CD14-positive monocyte (primary cell): Measurements from ENCODE around the gene CNN1. TPM values are rescaled to one million over a fixed set of nuclear protein-coding genes. Genes with fewer than 3 reads are reported as not detected.
A peak's percentile ranks its signal among the peaks of the same experiment; 100 is the strongest.

Experiments used
- DNase-seq, 3 donors: peaks; one replicate each; pipeline ENCODE4 v3.0.0-alpha.2; 2011 to 2022
- H2AFZ ChIP-seq: 2 replicates; pipeline ENCODE4 v1.6.0; 2012; ENCODE audit warnings: mild to moderate bottlenecking, low read depth, low read length, inconsistent platforms; ENCODE audit not compliant: insufficient read depth, poor library complexity, severe bottlenecking
- H3K27ac ChIP-seq, 2 donors: 1 replicate in 1 of 2; 2 replicates in 1 of 2; pipeline ENCODE4 v1.5.1; 2012 to 2013; ENCODE audit warnings: low read length in 2 of 2, control low read depth in 1 of 2, inconsistent platforms in 1 of 2, low read depth in 1 of 2, mild to moderate bottlenecking in 1 of 2
- H3K27me3 ChIP-seq, 2 donors: one replicate each; pipeline versions ENCODE4 v1.6.0 to v1.6.1; 2011 to 2013; ENCODE audit warnings: low read length in 2 of 2; ENCODE audit not compliant: control insufficient read depth in 2 of 2, insufficient read depth in 2 of 2
- H3K36me3 ChIP-seq, 2 donors: replicated peaks in 1 of 2; 1 replicate in 1 of 2; 2 replicates in 1 of 2; pipeline versions ENCODE4 v1.5.1 to v1.6.1; 2012 to 2013; ENCODE audit warnings: low read length in 2 of 2, control low read depth in 1 of 2, inconsistent platforms in 1 of 2, mild to moderate bottlenecking in 1 of 2; ENCODE audit not compliant: insufficient read depth in 2 of 2, control insufficient read depth in 1 of 2
- H3K4me1 ChIP-seq, 2 donors: 1 replicate in 1 of 2; 2 replicates in 1 of 2; pipeline versions ENCODE4 v1.5.1 to v1.6.1; 2012 to 2013; ENCODE audit warnings: low read length in 2 of 2, control low read depth in 1 of 2, inconsistent platforms in 1 of 2, mild to moderate bottlenecking in 1 of 2, moderate library complexity in 1 of 2; ENCODE audit not compliant: insufficient read depth in 2 of 2, control insufficient read depth in 1 of 2
- H3K4me2 ChIP-seq: replicated peaks from 2 replicates; pipeline ENCODE3; 2012; ENCODE audit warnings: low read length, moderate library complexity, mild to moderate bottlenecking; ENCODE audit not compliant: poor library complexity, severe bottlenecking; ENCODE audit errors: extremely low read depth
- H3K4me3 ChIP-seq, 3 experiments: fragments of 200-600 bp in 1 of 3; sonication (generic) in 1 of 3; replicated peaks in 1 of 3; 1 replicate in 2 of 3; 2 replicates in 1 of 3; pipeline ENCODE4 v1.5.1; 2011 to 2013; ENCODE audit warnings: low read length in 3 of 3, mild to moderate bottlenecking in 3 of 3, control low read depth in 2 of 3, low read depth in 2 of 3, inconsistent platforms in 1 of 3, moderate library complexity in 1 of 3
- H3K79me2 ChIP-seq: 2 replicates; pipeline ENCODE4 v1.6.0; 2012; ENCODE audit warnings: mild to moderate bottlenecking, control low read depth, inconsistent platforms, low read length, moderate library complexity; ENCODE audit not compliant: insufficient read depth
- H3K9ac ChIP-seq: 2 replicates; pipeline ENCODE4 v1.6.0; 2017; ENCODE audit warnings: low read length, mild to moderate bottlenecking; ENCODE audit not compliant: insufficient read depth, poor library complexity, severe bottlenecking
- H3K9me3 ChIP-seq, 2 donors: replicated peaks in 1 of 2; 1 replicate in 1 of 2; 2 replicates in 1 of 2; pipeline versions ENCODE4 v1.5.1 to v1.6.1; 2012 to 2013; ENCODE audit warnings: low read length in 2 of 2, control low read depth in 1 of 2; ENCODE audit not compliant: control insufficient read depth in 1 of 2, insufficient read depth in 1 of 2
- H4K20me1 ChIP-seq: 2 replicates; pipeline ENCODE4 v1.6.0; 2012; ENCODE audit warnings: mild to moderate bottlenecking, low read length, control low read depth, moderate library complexity; ENCODE audit not compliant: insufficient read depth
- H3K27ac Mint-ChIP-seq, 7 donors: one replicate each; pipeline ENCODE4 v1.8.0; 2020; ENCODE audit warnings: mild to moderate bottlenecking in 7 of 7, mixed read lengths in 7 of 7, moderate library complexity in 6 of 7, inconsistent platforms in 2 of 7
- H3K27me3 Mint-ChIP-seq, 3 donors: one replicate each; pipeline ENCODE4 v1.8.0; 2021 to 2022; ENCODE audit warnings: low read depth in 3 of 3, mild to moderate bottlenecking in 3 of 3, mixed read lengths in 3 of 3, moderate library complexity in 3 of 3, inconsistent platforms in 1 of 3
- H3K36me3 Mint-ChIP-seq, 2 donors: one replicate each; pipeline ENCODE4 v1.8.0; 2020; ENCODE audit warnings: mixed read lengths in 2 of 2, inconsistent platforms in 1 of 2, mild to moderate bottlenecking in 1 of 2
- H3K4me1 Mint-ChIP-seq: one replicate; pipeline ENCODE4 v1.8.0; 2020; ENCODE audit warnings: mild to moderate bottlenecking, mixed read lengths
- H3K4me3 Mint-ChIP-seq, 2 donors: one replicate each; pipeline ENCODE4 v1.8.0; 2020; ENCODE audit warnings: mild to moderate bottlenecking in 2 of 2, mixed read lengths in 2 of 2, moderate library complexity in 1 of 2
- H3K9me3 Mint-ChIP-seq, 7 donors: one replicate each; pipeline ENCODE4 v1.8.0; 2020 to 2022; ENCODE audit warnings: mixed read lengths in 7 of 7, mild to moderate bottlenecking in 6 of 7, moderate library complexity in 6 of 7, inconsistent platforms in 2 of 7
- WGBS: methylation state at CpG from one replicate; pipeline ENCODE4 v1.1.5; 2013; ENCODE audit warnings: missing lambda C conversion rate; ENCODE audit not compliant: insufficient coverage; 5-methylcytosine and 5-hydroxymethylcytosine counted together
- intact Hi-C, 2 donors: fragments of 100-400 bp; cut with micrococcal nuclease; formaldehyde crosslinking; loops; one replicate each; pipeline versions ENCODE4 v1.15.0 to v1.15.1; 2023
- polyA plus RNA-seq, 3 donors: library from polyadenylated mRNA; depleted of rRNA in 1 of 3; unstranded in 2 of 3; stranded (reverse) in 1 of 3; fragments of 300-500 nt in 2 of 3; fragments of >200 nt in 1 of 3; fragmentation: Illumina TruSeq in 2 of 3; gene quantifications; 1 replicate in 2 of 3; 2 replicates in 1 of 3; pipeline ENCODE4 v1.2.3, GENCODE V29; 2012 to 2021
- TF ChIP-seq, protein P1 (sequence below): fragments of 200-600 bp; IDR thresholded peaks from one replicate; pipeline ENCODE4 v1.8.0; 2022; ENCODE audit warnings: antibody characterized with exemption, mild to moderate bottlenecking

The CNN1 gene
- polyA plus RNA-seq, 3 donors: not detected

DNA sequence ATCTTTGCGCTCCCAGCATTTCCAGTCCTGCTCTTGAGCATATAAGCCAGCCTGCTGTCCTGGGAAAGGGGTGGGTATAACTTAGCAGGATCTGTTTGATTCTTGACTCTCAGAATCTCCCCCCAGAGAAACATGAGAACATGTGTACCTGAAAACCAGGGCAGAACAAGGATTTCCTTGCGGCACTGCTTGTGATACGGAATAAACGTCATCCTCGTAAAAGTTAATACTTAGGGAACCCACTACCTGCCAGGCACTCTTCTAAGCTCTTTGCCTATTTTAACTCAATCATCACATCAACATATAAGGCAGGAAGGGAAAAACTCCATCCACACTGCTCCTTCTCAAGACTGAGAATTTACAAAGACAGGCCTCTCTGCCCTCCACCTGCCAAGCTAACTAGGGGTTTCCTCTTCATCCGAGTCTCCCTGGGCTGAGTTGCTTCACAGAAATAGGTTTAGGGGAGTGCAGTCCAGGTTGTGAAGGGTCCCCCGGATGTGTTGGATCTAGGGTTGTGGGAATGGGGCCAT lies 34.1 kb upstream of the CNN1 start:
- Histone ChIP-seq H3K9me3 (no peaks in the 10 kb centered on the region), H2AFZ (peak overlapping the region; percentile 88), H3K27me3 (no peaks in the 10 kb centered on the region), H3K4me3 (peak overlapping the region in 2 of 3 experiments; percentile 66 to 91), H3K9ac (peak overlapping the region; percentile 90), H3K36me3 (no peaks in the 10 kb centered on the region), H3K79me2 (no peaks in the 10 kb centered on the region), H3K4me2 (peak overlapping the region; percentile 92), H4K20me1 (no peaks in the 10 kb centered on the region), H3K4me1 (peaks cover 17 to 22% of the 10 kb centered on the region in 2 donors), H3K27ac (peak overlapping the region; percentile 58 to 90)
- 75% methylated on average over 5 of the region's 7 CpGs for WGBS
- Mint-ChIP-seq H3K27ac (peak overlapping the region; percentile 16 to 91 (median 78)), H3K9me3 (no peaks in the 10 kb centered on the region), H3K27me3 (peaks cover 0 to 1% (median 0%) of the 10 kb centered on the region in 3 donors), H3K36me3 (peaks cover 11 to 19% of the 10 kb centered on the region in 2 donors), H3K4me3 (peak overlapping the region; percentile 81 to 84), H3K4me1 (peaks cover 16% of the 10 kb centered on the region)
- no peak for DNase-seq
- intact Hi-C loops: loop anchor here in 1 of 2 donors (1.0 to 5.0 kb wide), 2 partner anchors 25 to 93 kb away; partner anchors contain the start of genes ECSIT and ZNF627
- TF ChIP-seq, protein P1, sequence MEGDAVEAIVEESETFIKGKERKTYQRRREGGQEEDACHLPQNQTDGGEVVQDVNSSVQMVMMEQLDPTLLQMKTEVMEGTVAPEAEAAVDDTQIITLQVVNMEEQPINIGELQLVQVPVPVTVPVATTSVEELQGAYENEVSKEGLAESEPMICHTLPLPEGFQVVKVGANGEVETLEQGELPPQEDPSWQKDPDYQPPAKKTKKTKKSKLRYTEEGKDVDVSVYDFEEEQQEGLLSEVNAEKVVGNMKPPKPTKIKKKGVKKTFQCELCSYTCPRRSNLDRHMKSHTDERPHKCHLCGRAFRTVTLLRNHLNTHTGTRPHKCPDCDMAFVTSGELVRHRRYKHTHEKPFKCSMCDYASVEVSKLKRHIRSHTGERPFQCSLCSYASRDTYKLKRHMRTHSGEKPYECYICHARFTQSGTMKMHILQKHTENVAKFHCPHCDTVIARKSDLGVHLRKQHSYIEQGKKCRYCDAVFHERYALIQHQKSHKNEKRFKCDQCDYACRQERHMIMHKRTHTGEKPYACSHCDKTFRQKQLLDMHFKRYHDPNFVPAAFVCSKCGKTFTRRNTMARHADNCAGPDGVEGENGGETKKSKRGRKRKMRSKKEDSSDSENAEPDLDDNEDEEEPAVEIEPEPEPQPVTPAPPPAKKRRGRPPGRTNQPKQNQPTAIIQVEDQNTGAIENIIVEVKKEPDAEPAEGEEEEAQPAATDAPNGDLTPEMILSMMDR: no peak

DNA sequence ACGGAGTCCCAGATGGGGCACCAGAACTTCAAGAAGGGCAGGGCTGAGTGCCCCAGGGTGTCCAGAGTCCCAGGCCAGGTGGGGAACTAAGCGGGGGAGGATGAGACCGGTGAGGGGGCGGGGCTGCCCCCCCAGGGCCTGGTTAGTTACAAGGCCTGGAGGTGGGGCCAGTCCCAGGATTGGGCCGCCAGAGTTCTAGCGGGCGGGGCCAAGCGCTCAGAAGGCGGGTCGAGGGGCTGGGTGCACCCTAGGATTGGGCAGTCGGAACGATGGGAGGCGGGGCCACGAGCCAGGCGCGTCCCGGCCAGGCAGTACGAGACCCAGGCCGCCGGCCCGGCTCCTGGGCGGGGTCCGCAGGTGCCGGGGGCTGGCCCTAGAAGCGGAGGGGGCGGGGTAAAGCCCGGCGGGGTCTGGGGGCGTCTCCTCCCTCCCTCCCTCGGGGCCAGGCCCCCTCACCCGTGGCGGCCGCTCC lies 33.6 kb upstream of the CNN1 start:
- Histone ChIP-seq H3K27me3 (no peaks in the 10 kb centered on the region), H3K27ac (peak overlapping the region; percentile 58 to 90), H3K79me2 (no peaks in the 10 kb centered on the region), H3K9ac (peak overlapping the region; percentile 90), H3K4me2 (peak overlapping the region; percentile 92), H3K36me3 (no peaks in the 10 kb centered on the region), H3K4me3 (peak overlapping the region; percentile 62 to 91 (median 66)), H3K9me3 (no peaks in the 10 kb centered on the region), H3K4me1 (peaks cover 17 to 22% of the 10 kb centered on the region in 2 donors), H2AFZ (peak overlapping the region; percentile 88), H4K20me1 (no peaks in the 10 kb centered on the region)
- TF ChIP-seq, protein P1: no peak
- Mint-ChIP-seq H3K27ac (peak overlapping the region in 6 of 7 donors; percentile 62 to 91 (median 79)), H3K27me3 (peaks cover 0 to 1% (median 0%) of the 10 kb centered on the region in 3 donors), H3K9me3 (no peaks in the 10 kb centered on the region), H3K4me1 (peaks cover 16% of the 10 kb centered on the region), H3K36me3 (peaks cover 11 to 19% of the 10 kb centered on the region in 2 donors), H3K4me3 (peak overlapping the region; percentile 81 to 84)
- peak; percentile 91 to 94 (median 93) for DNase-seq
- under 1% methylated on average over 29 of the region's 33 CpGs for WGBS
- intact Hi-C loops: loop anchor here in 1 of 2 donors (1.0 to 5.0 kb wide), 2 partner anchors 24 to 92 kb away; partner anchors contain the start of genes ECSIT and ZNF627
